ENCODE measurements around the gene INPP5A.

Gene INPP5A

GRCh38 chr10:132554053-132554990, 16.7 kb downstream of the INPP5A start:
- no peaks in the 10 kb centered on the region for H3K36me3 ChIP-seq (ENCODE audit: control insufficient read depth, insufficient read depth, low read length)

DNA sequence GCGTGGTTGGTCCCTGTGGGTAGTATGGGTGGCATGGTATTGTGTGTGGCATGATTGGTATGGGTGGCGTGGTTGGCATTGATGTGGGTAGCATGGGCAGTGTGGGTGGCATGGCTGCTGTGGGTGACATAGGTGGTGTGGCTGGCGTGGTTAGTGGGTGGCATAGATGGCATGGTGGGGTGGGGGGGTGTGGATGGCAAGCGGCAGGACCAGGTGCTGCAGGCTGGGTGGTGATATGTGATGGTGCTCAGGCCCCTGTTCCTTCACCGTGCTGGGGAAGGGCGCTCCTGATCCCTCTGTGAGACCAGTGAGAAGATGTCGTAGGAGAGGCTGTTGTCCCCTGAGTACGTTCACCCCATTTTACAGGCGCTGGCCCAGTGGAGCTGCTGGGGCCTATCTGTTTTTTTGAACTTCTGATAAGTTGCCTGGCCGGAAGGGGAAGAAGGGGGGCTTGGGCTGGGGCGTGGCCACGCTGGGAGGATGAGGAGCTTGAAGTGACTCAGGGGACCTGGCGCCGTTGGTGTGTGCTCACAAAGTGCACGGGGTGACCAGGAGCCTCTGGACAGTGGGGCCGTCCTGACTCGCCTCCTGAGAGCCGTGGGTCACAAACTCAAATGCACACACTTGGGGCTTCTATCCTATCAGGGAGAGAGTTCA, 17.5 kb downstream of the INPP5A start:
- H3K27ac ChIP-seq (ENCODE audit: low read depth, low read length): no peak overlapping the region
- no peak overlapping the region for H3K9ac ChIP-seq (ENCODE audit: low read length)
- H3K27me3 ChIP-seq (ENCODE audit: control insufficient read depth, insufficient read depth, low read length): no peaks in the 10 kb centered on the region; the same call in 1 of the 2 replicates
- no peak overlapping the region for H3K4me3 ChIP-seq (ENCODE audit: low read depth, low read length)
- H3K9me3 ChIP-seq (ENCODE audit: control insufficient read depth, insufficient read depth, low read depth, low read length): no peaks in the 10 kb centered on the region
- H3K4me1 ChIP-seq (ENCODE audit: control insufficient read depth, insufficient read depth, low read length): no peaks in the 10 kb centered on the region
- no peaks in the 10 kb centered on the region for H3K36me3 ChIP-seq (ENCODE audit: control insufficient read depth, insufficient read depth, low read length)

More at GRCh38 chr10:132554053-132554990, 16.7 kb downstream of the INPP5A start:
- no peaks in the 10 kb centered on the region for H3K4me1 ChIP-seq (ENCODE audit: control insufficient read depth, insufficient read depth, low read length)
- H3K9me3 ChIP-seq (ENCODE audit: control insufficient read depth, insufficient read depth, low read depth, low read length): no peaks in the 10 kb centered on the region
- H3K27ac ChIP-seq (ENCODE audit: low read depth, low read length): no peak overlapping the region
- no peak overlapping the region for H3K4me3 ChIP-seq (ENCODE audit: low read depth, low read length)
- H3K27me3 ChIP-seq (ENCODE audit: control insufficient read depth, insufficient read depth, low read length): no peaks in the 10 kb centered on the region; the same call in 1 of the 2 replicates
- no peak overlapping the region for H3K9ac ChIP-seq (ENCODE audit: low read length)

GRCh38 chr10:132555648-132556575, 18.3 kb downstream of the INPP5A start:
- Histone ChIP-seq H3K36me3 (ENCODE audit: control insufficient read depth, insufficient read depth, low read length) (no peaks in the 10 kb centered on the region), H3K9me3 (ENCODE audit: control insufficient read depth, insufficient read depth, low read depth, low read length) (no peaks in the 10 kb centered on the region), H3K9ac (ENCODE audit: low read length) (no peak overlapping the region), H3K4me1 (ENCODE audit: control insufficient read depth, insufficient read depth, low read length) (no peaks in the 10 kb centered on the region), H3K27ac (ENCODE audit: low read depth, low read length) (no peak overlapping the region), H3K27me3 (ENCODE audit: control insufficient read depth, insufficient read depth, low read length) (no peaks in the 10 kb centered on the region; the same call in 1 of the 2 replicates), H3K4me3 (ENCODE audit: low read depth, low read length) (no peak overlapping the region)

DNA sequence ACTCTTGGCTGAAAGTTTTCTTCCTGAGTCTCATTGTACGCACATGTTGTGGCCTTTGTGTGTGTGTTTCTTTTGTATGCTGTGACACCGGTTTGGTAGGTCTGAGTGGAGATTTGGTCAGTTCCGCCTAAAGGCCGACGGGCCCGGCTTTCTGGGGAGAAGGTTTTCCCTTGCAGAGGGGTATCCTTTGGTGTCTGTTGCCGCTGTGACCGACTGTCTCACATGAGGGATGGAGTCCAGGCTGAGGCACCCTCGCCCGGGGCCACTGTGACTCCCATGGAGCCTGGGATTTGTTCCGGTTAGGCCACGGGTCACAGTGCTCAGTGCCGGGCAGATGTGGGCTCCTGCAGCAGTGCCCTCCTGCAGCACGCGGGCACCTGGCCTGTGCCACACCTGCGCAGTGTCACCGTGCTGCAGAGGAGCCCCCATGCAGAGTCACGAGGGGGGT, 19.4 kb downstream of the INPP5A start:
- Histone ChIP-seq H3K4me3 (ENCODE audit: low read depth, low read length) (no peak overlapping the region), H3K9ac (ENCODE audit: low read length) (no peak overlapping the region), H3K27me3 (ENCODE audit: control insufficient read depth, insufficient read depth, low read length) (no peaks in the 10 kb centered on the region; the same call in 1 of the 2 replicates), H3K4me1 (ENCODE audit: control insufficient read depth, insufficient read depth, low read length) (no peaks in the 10 kb centered on the region), H3K27ac (ENCODE audit: low read depth, low read length) (no peak overlapping the region), H3K36me3 (ENCODE audit: control insufficient read depth, insufficient read depth, low read length) (no peaks in the 10 kb centered on the region), H3K9me3 (ENCODE audit: control insufficient read depth, insufficient read depth, low read depth, low read length) (no peaks in the 10 kb centered on the region)

DNA sequence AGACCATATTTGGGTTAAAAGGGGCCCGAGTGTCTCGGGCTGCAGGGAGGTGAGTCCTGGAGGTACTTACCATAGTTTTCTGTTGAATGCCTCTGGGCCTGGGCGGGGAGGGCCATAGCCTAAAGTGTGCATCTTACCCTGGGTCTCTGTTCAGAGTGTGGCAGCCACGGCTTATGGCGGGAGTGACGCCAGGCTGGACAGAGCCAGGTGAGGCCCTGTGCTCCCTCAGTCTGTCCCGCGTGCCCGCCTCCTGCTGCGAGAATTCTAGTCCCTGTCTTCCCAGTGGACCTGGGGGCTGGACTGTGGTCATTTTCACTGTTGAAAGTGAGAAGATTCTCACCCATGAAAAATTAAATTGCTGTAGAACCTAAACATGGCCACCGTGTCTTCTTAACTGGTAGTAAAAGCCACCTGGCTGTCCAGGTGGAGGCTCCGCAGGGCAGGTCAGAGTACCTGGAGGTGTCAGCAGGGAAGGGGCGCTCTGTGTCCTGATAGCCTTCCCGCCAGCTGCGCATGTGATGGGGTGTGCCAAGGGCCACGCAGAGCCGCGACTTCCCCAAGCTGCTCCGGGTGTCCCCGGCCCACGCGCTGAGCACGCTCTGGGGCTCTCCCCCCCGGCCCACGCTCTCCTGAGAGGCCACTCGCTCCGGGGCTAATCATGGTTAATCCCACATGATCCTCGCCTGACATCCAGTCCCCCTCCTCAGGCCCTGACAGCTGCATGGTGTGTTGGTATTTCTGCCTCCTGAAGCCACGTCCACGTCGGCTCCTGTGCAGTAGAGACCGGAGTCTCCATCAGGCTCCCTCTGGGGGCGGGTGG, 20.3 kb downstream of the INPP5A start:
- H3K4me1 ChIP-seq (ENCODE audit: control insufficient read depth, insufficient read depth, low read length): no peaks in the 10 kb centered on the region
- H3K4me3 ChIP-seq (ENCODE audit: low read depth, low read length): no peak overlapping the region
- no peaks in the 10 kb centered on the region; the same call in 1 of the 2 replicates for H3K27me3 ChIP-seq (ENCODE audit: control insufficient read depth, insufficient read depth, low read length)
- H3K9ac ChIP-seq (ENCODE audit: low read length): no peak overlapping the region
- H3K27ac ChIP-seq (ENCODE audit: low read depth, low read length): no peak overlapping the region
- no peaks in the 10 kb centered on the region for H3K36me3 ChIP-seq (ENCODE audit: control insufficient read depth, insufficient read depth, low read length)
- peaks cover 3% of the 10 kb centered on the region; the same call in 1 of the 2 replicates for H3K9me3 ChIP-seq (ENCODE audit: control insufficient read depth, insufficient read depth, low read depth, low read length)

GRCh38 chr10:132558516-132559413, 21.2 kb downstream of the INPP5A start:
- no peak overlapping the region for H3K9ac ChIP-seq (ENCODE audit: low read length)
- H3K9me3 ChIP-seq (ENCODE audit: control insufficient read depth, insufficient read depth, low read depth, low read length): peaks cover 5% of the 10 kb centered on the region; the same call in 1 of the 2 replicates
- no peaks in the 10 kb centered on the region; the same call in 1 of the 2 replicates for H3K4me1 ChIP-seq (ENCODE audit: control insufficient read depth, insufficient read depth, low read length)
- H3K4me3 ChIP-seq (ENCODE audit: low read depth, low read length): no peak overlapping the region
- H3K36me3 ChIP-seq (ENCODE audit: control insufficient read depth, insufficient read depth, low read length): no peaks in the 10 kb centered on the region
- H3K27ac ChIP-seq (ENCODE audit: low read depth, low read length): no peak overlapping the region
- H3K27me3 ChIP-seq (ENCODE audit: control insufficient read depth, insufficient read depth, low read length): no peaks in the 10 kb centered on the region; the same call in 1 of the 2 replicates

- Histone ChIP-seq H3K27ac (ENCODE audit: low read depth, low read length) (no peak overlapping the region), H3K9me3 (ENCODE audit: control insufficient read depth, insufficient read depth, low read depth, low read length) (peaks cover 5% of the 10 kb centered on the region; the same call in 1 of the 2 replicates), H3K4me3 (ENCODE audit: low read depth, low read length) (no peak overlapping the region), H3K4me1 (ENCODE audit: control insufficient read depth, insufficient read depth, low read length) (peaks cover 4% of the 10 kb centered on the region; the same call in 1 of the 2 replicates), H3K36me3 (ENCODE audit: control insufficient read depth, insufficient read depth, low read length) (no peaks in the 10 kb centered on the region), H3K9ac (ENCODE audit: low read length) (no peak overlapping the region), H3K27me3 (ENCODE audit: control insufficient read depth, insufficient read depth, low read length) (no peaks in the 10 kb centered on the region; the same call in 1 of the 2 replicates)
These were observed 22.0 kb downstream of the INPP5A start for GRCh38 chr10:132559538-132559937.

- H3K9ac ChIP-seq (ENCODE audit: low read length): no peak overlapping the region
- no peak overlapping the region for H3K27ac ChIP-seq (ENCODE audit: low read depth, low read length)
- peaks cover 4% of the 10 kb centered on the region; the same call in 1 of the 2 replicates for H3K4me1 ChIP-seq (ENCODE audit: control insufficient read depth, insufficient read depth, low read length)
- H3K9me3 ChIP-seq (ENCODE audit: control insufficient read depth, insufficient read depth, low read depth, low read length): peaks cover 5% of the 10 kb centered on the region; the same call in 1 of the 2 replicates
- H3K27me3 ChIP-seq (ENCODE audit: control insufficient read depth, insufficient read depth, low read length): no peaks in the 10 kb centered on the region; the same call in 1 of the 2 replicates
- no peaks in the 10 kb centered on the region for H3K36me3 ChIP-seq (ENCODE audit: control insufficient read depth, insufficient read depth, low read length)
- H3K4me3 ChIP-seq (ENCODE audit: low read depth, low read length): no peak overlapping the region
These were observed 22.7 kb downstream of the INPP5A start for GRCh38 chr10:132560241-132560731.

Data from HUES6 (cell line).